Endothelial cell (in vitro differentiated cells): ENCODE measurements around the gene C14orf132. TPM values are rescaled to one million over a fixed set of nuclear protein-coding genes. Genes with fewer than 3 reads are reported as not detected.

Experiments used
- DNase-seq: peaks from one replicate; pipeline ENCODE4 v3.0.0; 2021; ENCODE audit warnings: low spot score
- H3K27ac Mint-ChIP-seq: one replicate; pipeline ENCODE4 v1.8.0; 2021; ENCODE audit warnings: mixed read lengths, inconsistent platforms; ENCODE audit not compliant: unreplicated experiment
- H3K27me3 Mint-ChIP-seq: one replicate; pipeline ENCODE4 v1.8.0; 2021; ENCODE audit warnings: mild to moderate bottlenecking, moderate library complexity, mixed read lengths, inconsistent platforms; ENCODE audit not compliant: unreplicated experiment
- H3K36me3 Mint-ChIP-seq: one replicate; pipeline ENCODE4 v1.8.0; 2021; ENCODE audit warnings: mild to moderate bottlenecking, low read depth, mixed read lengths, inconsistent platforms; ENCODE audit not compliant: unreplicated experiment
- H3K4me1 Mint-ChIP-seq: one replicate; pipeline ENCODE4 v1.8.0; 2021; ENCODE audit warnings: mild to moderate bottlenecking, mixed read lengths, inconsistent platforms; ENCODE audit not compliant: unreplicated experiment
- H3K4me3 Mint-ChIP-seq: one replicate; pipeline ENCODE4 v1.8.0; 2021; ENCODE audit warnings: mild to moderate bottlenecking, mixed read lengths, inconsistent platforms; ENCODE audit not compliant: unreplicated experiment
- H3K9me3 Mint-ChIP-seq: one replicate; pipeline ENCODE4 v1.8.0; 2021; ENCODE audit warnings: mixed read lengths, inconsistent platforms; ENCODE audit not compliant: unreplicated experiment
- total RNA-seq: library from RNA; stranded (reverse); fragmentation: NEBNext Ultra II Directional; extraction: Animal tissue kit (Norgen Biotek cat#: 25700); gene quantifications from one replicate; pipeline ENCODE4 v1.2.1, GENCODE V29; 2021; ENCODE audit not compliant: unreplicated experiment
- TF ChIP-seq, protein P1 (sequence below): fragments of 200-600 bp; sonication (generic); IDR thresholded peaks from one replicate; pipeline ENCODE4 v1.5.0; 2021; ENCODE audit warnings: antibody characterized with exemption; ENCODE audit not compliant: unreplicated experiment

Gene C14orf132
- total RNA-seq, 1 donor from 2014 or later: 4.4 TPM

DNA sequence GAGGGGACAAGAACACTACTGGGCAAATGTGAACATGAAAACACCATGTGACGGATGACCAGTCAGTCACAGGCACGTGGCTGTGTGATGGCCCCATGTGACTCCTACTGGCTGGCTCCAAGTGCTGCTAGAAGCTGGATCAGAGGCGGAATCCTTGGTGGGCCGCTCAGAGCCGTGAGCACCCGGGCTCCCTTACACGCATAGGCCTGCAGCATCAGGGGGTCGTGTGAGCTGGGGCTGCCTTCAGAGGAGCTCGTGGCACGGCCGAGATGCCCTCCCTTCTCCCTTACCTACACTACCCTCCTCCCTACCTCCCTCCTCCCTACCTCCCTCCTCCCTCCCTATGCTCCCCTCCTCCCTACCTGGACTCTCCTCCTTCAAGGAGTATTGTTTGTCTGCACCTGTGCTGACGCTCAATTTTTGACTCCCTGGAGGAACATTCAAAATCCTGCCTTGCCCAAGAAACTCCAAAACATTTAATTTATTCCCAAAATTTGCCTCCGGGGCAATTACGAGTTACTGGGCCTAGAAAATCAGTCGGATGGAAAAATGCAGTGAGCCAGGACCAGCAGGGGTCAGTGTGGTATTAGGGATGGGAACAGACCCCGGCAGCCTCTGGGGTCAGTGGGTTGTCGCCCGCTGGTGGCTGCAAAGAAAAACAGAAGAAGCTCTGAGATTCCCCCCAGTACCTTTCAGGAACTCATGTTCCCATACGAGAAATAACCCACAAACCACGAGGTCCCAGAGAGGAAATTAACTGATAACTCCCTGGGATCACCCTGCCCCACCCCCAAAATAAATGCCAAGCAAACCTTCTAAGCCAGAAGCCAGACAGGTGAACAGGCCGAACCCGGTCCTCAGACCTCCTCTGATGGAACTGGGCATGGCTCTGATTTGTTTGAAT lies 61.3 kb downstream of the C14orf132 start:
- DNase-seq: peak; percentile 92
- Mint-ChIP-seq H3K4me3 (no peak overlapping the region), H3K9me3 (no peaks in the 10 kb centered on the region), H3K27me3 (peaks cover 2% of the 10 kb centered on the region), H3K27ac (no peak overlapping the region), H3K36me3 (no peaks in the 10 kb centered on the region), H3K4me1 (no peaks in the 10 kb centered on the region)
- TF ChIP-seq, protein P1, sequence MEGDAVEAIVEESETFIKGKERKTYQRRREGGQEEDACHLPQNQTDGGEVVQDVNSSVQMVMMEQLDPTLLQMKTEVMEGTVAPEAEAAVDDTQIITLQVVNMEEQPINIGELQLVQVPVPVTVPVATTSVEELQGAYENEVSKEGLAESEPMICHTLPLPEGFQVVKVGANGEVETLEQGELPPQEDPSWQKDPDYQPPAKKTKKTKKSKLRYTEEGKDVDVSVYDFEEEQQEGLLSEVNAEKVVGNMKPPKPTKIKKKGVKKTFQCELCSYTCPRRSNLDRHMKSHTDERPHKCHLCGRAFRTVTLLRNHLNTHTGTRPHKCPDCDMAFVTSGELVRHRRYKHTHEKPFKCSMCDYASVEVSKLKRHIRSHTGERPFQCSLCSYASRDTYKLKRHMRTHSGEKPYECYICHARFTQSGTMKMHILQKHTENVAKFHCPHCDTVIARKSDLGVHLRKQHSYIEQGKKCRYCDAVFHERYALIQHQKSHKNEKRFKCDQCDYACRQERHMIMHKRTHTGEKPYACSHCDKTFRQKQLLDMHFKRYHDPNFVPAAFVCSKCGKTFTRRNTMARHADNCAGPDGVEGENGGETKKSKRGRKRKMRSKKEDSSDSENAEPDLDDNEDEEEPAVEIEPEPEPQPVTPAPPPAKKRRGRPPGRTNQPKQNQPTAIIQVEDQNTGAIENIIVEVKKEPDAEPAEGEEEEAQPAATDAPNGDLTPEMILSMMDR: peak; percentile 80

DNA sequence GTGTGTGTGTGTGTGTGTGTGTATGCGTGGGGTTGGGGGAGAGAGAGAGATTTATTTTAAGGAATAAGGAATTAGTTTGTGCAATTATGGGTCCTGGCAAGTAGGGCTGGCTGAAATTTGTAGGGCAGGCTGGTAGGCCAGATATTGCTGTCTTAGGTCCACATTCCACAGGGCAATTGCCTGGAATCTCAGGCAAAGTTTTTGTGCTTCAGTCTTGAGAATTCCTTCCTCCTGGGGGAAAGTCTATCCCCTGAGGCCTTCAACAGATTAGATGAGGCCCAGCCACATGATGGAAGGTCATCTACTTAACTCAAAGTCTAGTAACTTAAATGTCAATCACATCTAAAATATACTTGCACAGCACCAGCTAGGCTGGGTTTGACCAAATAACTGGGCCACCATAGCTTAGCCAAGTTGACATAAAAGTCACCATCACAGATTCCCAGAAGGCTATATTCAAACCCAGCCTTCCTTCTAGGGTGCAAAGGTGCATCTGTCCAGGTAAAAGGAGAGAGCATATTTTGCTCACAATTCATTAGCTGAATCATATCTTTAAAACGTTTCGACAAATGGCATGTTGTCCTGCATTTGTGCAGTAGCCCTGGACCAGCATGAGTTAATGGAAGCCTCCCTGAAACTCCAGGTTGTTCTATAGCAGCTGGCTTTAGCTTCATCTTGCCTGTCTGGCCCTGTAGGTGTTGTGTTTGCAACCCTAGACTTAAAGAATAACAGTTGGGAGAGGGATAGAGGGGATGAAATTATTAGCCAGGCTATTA lies 63.1 kb downstream of the C14orf132 start:
- Mint-ChIP-seq H3K27me3 (peaks cover 2% of the 10 kb centered on the region), H3K4me1 (no peaks in the 10 kb centered on the region), H3K36me3 (no peaks in the 10 kb centered on the region), H3K9me3 (no peaks in the 10 kb centered on the region), H3K4me3 (no peak overlapping the region), H3K27ac (no peak overlapping the region)
- TF ChIP-seq, protein P1: no peak
- DNase-seq: no peak

DNA sequence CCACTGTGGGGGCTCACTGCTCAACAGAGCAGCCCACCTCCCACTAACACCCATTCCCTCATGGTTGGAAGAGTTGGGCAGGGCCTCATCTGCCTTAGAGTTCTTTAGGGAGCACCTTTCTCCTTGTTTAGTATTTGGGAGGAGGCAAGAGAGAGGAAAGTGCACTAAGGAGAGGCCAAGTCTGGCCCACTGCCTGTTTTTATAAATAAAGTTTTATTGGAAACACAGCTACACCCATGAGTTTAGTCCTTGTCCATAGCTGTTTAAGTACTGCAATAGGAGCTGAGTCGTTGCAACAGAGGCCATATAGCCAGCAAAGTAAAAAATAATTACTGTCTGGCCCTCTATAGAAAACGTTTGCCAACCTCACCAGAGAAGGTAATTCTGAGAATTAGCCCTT lies 63.9 kb downstream of the C14orf132 start:
- Mint-ChIP-seq H3K4me3 (no peak overlapping the region), H3K27ac (no peak overlapping the region), H3K4me1 (no peaks in the 10 kb centered on the region), H3K9me3 (no peaks in the 10 kb centered on the region), H3K27me3 (peaks cover 2% of the 10 kb centered on the region), H3K36me3 (no peaks in the 10 kb centered on the region)
- TF ChIP-seq, protein P1: no peak
- no peak for DNase-seq

DNA sequence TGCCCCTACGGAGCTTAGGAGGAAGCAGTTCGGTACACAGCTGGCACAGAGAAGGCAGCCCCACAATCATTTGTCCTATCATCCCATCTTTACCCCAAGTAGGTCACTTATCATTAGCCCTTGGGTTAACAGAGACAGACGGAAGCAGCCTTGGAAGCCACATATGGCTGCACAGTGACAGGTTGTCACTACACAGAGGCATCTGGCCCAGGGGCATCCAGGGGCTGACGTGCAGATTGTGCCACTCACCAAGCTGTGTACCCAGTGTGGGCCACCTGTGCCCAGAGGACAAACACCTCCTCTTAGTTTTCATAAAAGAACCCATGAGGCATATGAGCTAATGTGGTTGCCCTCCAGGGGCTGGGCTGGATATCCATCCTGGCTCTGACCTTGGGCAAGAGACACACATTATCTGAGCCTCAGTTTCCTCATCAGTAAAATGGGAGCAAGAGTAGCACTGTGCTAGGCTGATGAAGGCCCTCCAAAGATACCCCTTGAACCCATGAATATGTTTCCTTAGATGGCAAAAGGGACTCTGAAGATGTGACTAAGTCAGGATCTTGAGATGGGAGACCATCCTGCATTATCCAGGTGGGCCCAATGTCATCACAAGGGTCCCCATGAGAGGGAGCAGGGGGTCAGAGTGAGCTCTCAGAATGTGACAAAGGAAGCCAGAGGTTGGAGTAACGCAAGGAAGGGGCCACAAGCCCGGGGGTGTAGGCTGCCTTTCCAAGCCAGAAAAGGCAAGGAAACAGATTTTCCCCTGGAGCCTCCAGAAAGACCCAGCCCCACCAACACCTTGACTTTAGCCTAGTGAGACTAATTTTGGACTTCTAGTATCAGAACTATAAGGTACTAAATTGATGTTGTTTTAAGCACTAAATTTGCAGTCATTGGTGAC lies 64.6 kb downstream of the C14orf132 start:
- Mint-ChIP-seq H3K27ac (no peak overlapping the region), H3K27me3 (peaks cover 2% of the 10 kb centered on the region), H3K9me3 (no peaks in the 10 kb centered on the region), H3K4me1 (no peaks in the 10 kb centered on the region), H3K36me3 (no peaks in the 10 kb centered on the region), H3K4me3 (no peak overlapping the region)
- TF ChIP-seq, protein P1: no peak
- no peak for DNase-seq
